GM12892 (cell line): Measurements from ENCODE around the gene FAM81A.

Experiments
- DNase-seq: peaks from one replicate; pipeline ENCODE4 v3.0.0; 2011; ENCODE audit not compliant: insufficient read length
- FAIRE-seq: peaks from 2 replicates; lab custom pipeline; 2011; peaks lifted over from hg19 to GRCh38; lab: Jason Lieb, UNC
- POLR2A ChIP-seq: IDR thresholded peaks from 2 replicates; pipeline ENCODE4 v1.6.1; 2011; ENCODE audit warnings: low read depth, low read length, control low read depth
- POLR2AphosphoS5 ChIP-seq: IDR thresholded peaks from 2 replicates; pipeline ENCODE4 v1.6.1; 2011; ENCODE audit warnings: low read depth, low read length, control low read depth
- TAF1 ChIP-seq: IDR thresholded peaks from 2 replicates; pipeline ENCODE4 v1.6.1; 2011; ENCODE audit warnings: low read depth, mild to moderate bottlenecking, control low read depth, low read length, borderline replicate concordance

Gene FAM81A

DNA sequence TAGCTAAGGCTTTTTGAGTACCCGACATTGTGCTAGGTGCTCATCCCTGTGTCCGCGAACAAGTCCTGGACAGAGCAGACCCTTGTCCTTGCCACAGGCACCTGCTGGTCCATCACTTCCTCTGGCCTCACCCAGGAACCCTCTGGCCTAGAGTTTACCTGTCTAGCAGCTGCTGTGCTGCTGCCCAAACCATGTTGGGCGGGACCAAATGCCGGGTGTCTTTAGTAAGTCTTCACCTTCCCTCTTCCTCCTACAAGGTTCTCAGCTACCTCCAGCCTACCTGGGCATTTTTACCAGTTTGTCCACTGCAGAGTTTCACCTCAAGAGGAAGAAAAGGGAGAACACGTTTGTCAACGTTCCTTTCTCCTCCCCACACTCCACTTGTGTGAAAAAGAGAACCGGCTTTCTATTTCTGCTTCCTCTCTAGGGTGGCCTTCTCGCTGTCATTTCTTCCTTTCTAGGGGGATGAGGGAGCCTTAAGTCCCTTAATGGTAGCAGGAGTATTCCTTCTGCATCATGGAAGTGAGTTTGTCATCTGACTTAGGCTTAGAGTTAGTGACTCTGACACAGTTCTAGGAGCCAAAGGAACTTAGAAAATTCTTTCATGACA, 93.2 kb downstream of the FAM81A start:
- TF ChIP-seq TAF1: no peak
- no peak for TF ChIP-seq POLR2A
- TF ChIP-seq POLR2AphosphoS5: no peak
- FAIRE-seq (no peak), DNase-seq (no peak)

DNA sequence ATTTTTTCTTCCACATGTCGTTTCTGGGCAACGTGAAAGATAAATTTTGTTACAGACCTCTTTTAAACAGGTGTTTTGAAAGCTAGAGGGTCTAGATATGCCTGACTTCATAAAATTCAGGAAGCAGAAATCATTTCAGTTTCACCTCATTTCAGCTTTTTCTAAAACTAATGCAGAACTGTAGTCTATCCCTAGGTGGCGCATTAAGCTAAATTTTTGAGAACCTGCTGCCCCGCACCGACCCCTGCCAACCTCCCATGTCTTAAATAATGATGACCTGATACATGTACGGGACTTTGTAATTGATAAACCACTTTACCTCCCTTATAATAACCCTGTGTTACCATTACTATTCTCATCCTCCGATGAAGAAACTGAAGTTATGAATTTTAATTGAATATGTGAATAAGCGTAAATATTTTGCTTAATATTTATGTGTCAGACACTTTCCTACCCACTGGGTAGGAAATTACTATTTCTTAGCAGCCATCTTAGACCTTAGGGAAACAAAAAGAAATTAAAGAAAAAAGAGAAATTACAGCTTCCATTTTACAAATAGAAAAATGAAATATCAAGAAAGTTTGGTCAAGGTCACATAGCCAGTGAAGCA, 94.9 kb downstream of the FAM81A start:
- FAIRE-seq: peak; percentile 92
- TF ChIP-seq TAF1 (no peak), POLR2AphosphoS5 (no peak), POLR2A (no peak)
- no peak for DNase-seq

GRCh38 chr15:59536553-59536952, 98.6 kb downstream of the FAM81A start:
- peak; percentile 66 for FAIRE-seq
- no peak for TF ChIP-seq POLR2A
- no peak for TF ChIP-seq TAF1
- TF ChIP-seq POLR2AphosphoS5: no peak

DNA sequence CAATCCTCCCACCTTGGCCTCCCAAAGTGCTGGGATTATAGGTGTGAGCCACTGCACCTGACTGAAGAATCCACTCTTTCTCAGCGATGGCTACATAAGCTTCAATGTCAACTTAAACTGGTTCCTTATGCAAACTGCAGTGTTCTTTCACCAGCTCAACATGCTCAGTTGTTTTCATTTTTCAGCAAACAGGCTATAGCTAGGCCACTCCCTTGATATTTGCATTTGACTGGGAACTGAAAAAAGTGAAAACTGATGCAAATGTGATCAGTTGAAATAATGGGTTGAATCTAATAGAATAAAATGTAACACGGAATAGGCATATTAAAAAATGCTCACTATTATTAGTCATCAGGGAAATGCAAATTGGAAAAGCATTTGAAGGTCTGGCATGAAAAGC, 99.4 kb downstream of the FAM81A start:
- FAIRE-seq (peak; percentile 9), DNase-seq (no peak)
- no peak for TF ChIP-seq POLR2A
- TF ChIP-seq TAF1: no peak
- TF ChIP-seq POLR2AphosphoS5: no peak

More at GRCh38 chr15:59536553-59536952, 98.6 kb downstream of the FAM81A start:
- no peak for DNase-seq

DNA sequence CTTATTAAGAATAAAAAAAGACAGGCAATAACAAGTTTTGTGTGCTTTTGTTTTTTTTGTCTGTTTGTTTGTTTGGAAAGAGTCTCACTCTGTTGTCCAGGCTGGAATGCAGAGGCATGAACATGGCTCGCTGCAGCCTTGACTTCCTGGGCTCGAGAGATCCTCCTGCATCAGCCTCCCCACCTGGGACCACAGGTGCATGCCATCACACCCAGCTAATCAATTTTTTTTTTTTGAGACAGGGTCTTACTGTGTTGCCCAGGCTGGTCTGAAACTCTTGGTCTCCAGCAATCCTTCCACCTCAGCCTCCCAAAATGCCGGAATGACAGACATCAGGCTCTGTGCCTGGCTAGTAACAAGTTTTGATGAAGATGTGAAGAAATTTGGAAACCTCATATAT, 100.5 kb downstream of the FAM81A start:
- no peak for FAIRE-seq
- TF ChIP-seq POLR2AphosphoS5 (no peak), POLR2A (no peak), TAF1 (no peak)
- DNase-seq: no peak

GRCh38 chr15:59539799-59540198, 101.8 kb downstream of the FAM81A start:
- DNase-seq: no peak
- TF ChIP-seq TAF1 (no peak), POLR2A (no peak), POLR2AphosphoS5 (no peak)
- no peak for FAIRE-seq

DNA sequence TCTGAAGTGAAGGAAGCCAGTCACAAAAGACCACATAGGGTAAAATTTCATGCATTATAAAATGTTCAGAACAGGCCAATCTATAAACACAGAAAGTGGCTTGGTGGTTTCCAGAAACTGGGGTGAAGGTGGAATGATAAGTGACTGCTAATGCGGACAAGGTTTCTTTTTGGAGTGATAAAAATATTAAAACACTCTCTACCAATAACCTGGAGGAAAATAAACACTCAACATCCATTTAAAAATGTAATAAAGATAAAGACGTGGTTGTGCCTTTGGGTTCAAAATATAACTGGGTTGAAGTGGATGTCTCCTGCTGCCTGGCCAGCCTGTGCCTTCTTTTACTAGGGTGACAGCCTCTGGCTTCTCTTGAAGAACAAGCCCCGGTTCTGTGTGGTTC, 102.7 kb downstream of the FAM81A start:
- DNase-seq: no peak
- no peak for FAIRE-seq
- TF ChIP-seq TAF1: no peak
- no peak for TF ChIP-seq POLR2A
- no peak for TF ChIP-seq POLR2AphosphoS5

DNA sequence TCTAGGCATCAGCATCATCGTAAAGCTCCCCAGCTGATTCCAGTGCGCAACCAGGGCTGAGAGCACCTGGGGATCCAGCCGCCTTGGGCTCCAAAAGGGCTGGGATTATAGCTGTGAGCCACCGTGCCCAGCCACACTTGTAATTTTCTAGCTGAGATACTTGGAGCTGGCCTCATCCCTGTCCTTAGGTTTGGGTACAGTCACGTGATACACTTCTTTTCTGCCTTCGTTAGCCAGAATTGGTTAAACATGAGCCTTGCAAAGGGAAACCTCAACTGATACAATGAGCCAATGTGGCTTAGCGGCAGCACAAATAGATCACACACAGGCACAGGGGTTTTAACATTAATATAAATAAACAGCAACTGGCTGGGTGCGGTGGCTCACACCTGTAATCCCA, 103.8 kb downstream of the FAM81A start:
- TF ChIP-seq POLR2AphosphoS5 (no peak), POLR2A (no peak), TAF1 (no peak)
- DNase-seq (no peak), FAIRE-seq (no peak)

GRCh38 chr15:59543721-59544547, 105.9 kb downstream of the FAM81A start:
- DNase-seq (peak; percentile 32), FAIRE-seq (peak; percentile 87)
- TF ChIP-seq POLR2A (no peak), POLR2AphosphoS5 (no peak), TAF1 (no peak)

GRCh38 chr15:59545573-59545972, 107.6 kb downstream of the FAM81A start:
- DNase-seq: no peak
- FAIRE-seq: no peak
- TF ChIP-seq TAF1: no peak
- TF ChIP-seq POLR2AphosphoS5: no peak
- no peak for TF ChIP-seq POLR2A

GRCh38 chr15:59548501-59549226, 110.7 kb downstream of the FAM81A start:
- FAIRE-seq (no peak), DNase-seq (no peak)
- TF ChIP-seq POLR2A: no peak
- no peak for TF ChIP-seq TAF1
- no peak for TF ChIP-seq POLR2AphosphoS5
